Stimulated activated CD4-positive, alpha-beta T cell treated with anti-CD3 and anti-CD28 coated beads, Interleukin-1b, Interleukin-23, amount 100 ng/mL, for 48 hours (primary cell): ENCODE results near the gene MITF.

Source experiments
- DNase-seq: peaks from one replicate; pipeline ENCODE4 v3.0.0-alpha.2; 2020

MITF gene

GRCh38 chr3:69842351-69842750 is 103.1 kb downstream of the MITF start:
- DNase-seq, result no peak

GRCh38 chr3:69842789-69843188 is 103.5 kb downstream of the MITF start:
- DNase-seq, result no peak

- no peak for DNase-seq
These were observed 105.4 kb downstream of the MITF start for GRCh38 chr3:69844706-69845105.

GRCh38 chr3:69847303-69847702 is 108.0 kb downstream of the MITF start:
- no peak for DNase-seq

GRCh38 chr3:69848113-69848512 is 108.8 kb downstream of the MITF start:
- DNase-seq, result no peak

GRCh38 chr3:69850849-69851248 is 111.6 kb downstream of the MITF start:
- DNase-seq, result no peak

- DNase-seq, result no peak
These were observed 113.8 kb downstream of the MITF start for GRCh38 chr3:69853027-69853426.

GRCh38 chr3:69855436-69856162 is 116.3 kb downstream of the MITF start:
- no peak for DNase-seq

GRCh38 chr3:69856965-69857705 is 117.9 kb downstream of the MITF start:
- no peak for DNase-seq

- no peak for DNase-seq
These were observed 122.3 kb downstream of the MITF start for GRCh38 chr3:69861556-69861955.

- no peak for DNase-seq
These were observed 124.9 kb downstream of the MITF start for GRCh38 chr3:69864141-69864540.

GRCh38 chr3:69864766-69865165 is 125.5 kb downstream of the MITF start:
- DNase-seq, result no peak

GRCh38 chr3:69865925-69866679 is 126.8 kb downstream of the MITF start:
- no peak for DNase-seq

- no peak for DNase-seq
These were observed 127.9 kb downstream of the MITF start for GRCh38 chr3:69866988-69867720.

- no peak for DNase-seq
These were observed 128.8 kb downstream of the MITF start for GRCh38 chr3:69867941-69868505.

- DNase-seq, result no peak
These were observed 129.7 kb downstream of the MITF start for GRCh38 chr3:69868841-69869420.

- no peak for DNase-seq
These were observed 130.4 kb downstream of the MITF start for GRCh38 chr3:69869643-69870042.

- no peak for DNase-seq
These were observed 132.0 kb downstream of the MITF start for GRCh38 chr3:69871251-69871650.

- DNase-seq, result no peak
These were observed 132.6 kb downstream of the MITF start for GRCh38 chr3:69871868-69872267.

GRCh38 chr3:69872783-69873378 is 133.6 kb downstream of the MITF start:
- DNase-seq, result no peak

GRCh38 chr3:69876073-69876472 is 136.8 kb downstream of the MITF start:
- no peak for DNase-seq

GRCh38 chr3:69878254-69878653 is 139.0 kb downstream of the MITF start:
- no peak for DNase-seq
